Stimulated activated CD4-positive, alpha-beta T cell treated with anti-CD3 and anti-CD28 coated beads, Interleukin-1b, Interleukin-23, amount 100 ng/mL, for 4 hours (primary cell): ENCODE results near the gene KCNC1.

Experiments used
- DNase-seq, 2 donors: peaks; one replicate each; pipeline ENCODE4 v3.0.0-alpha.2; 2020; ENCODE audit warnings: low read depth in 2 of 2

The KCNC1 gene

DNA sequence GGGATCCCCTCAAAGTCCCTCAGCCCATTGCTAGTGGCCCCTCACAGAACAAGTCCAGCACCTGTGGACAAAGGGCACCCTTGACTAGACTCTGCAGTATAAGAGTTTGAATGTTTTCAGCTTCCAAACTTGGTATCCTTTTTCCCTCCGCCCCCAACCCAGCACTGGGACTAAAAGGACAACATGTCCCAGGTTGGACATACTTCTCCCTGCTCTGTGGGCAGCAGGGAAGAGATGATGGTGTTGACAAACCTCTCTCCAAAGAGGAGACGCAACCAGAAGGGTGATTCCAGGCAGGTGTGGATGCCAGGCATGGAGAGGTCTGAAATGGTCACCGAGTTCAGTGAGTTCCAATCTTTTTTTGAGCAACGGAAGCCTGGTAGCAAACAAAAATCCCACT, 19.7 kb upstream of the KCNC1 start:
- DNase-seq, result no peak

DNA sequence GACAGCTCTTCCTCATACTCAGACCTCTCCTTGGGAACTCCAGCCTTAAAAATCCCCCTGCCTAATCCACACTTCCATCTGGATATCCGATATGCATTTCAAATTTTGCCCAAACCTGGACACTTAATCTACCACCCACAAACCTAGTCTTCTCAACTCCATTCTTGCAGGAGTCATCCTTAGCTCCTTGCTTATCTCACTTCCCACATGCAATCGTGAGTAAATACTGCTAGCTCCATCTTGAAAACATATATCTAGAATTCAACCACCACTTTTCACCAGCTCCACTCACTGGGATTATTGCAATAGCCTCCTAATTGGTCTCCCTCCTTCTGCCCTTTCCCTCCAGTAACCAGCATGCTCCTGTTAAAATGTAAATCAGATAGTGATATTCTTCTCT, 17.8 kb upstream of the KCNC1 start:
- no peak for DNase-seq

DNA sequence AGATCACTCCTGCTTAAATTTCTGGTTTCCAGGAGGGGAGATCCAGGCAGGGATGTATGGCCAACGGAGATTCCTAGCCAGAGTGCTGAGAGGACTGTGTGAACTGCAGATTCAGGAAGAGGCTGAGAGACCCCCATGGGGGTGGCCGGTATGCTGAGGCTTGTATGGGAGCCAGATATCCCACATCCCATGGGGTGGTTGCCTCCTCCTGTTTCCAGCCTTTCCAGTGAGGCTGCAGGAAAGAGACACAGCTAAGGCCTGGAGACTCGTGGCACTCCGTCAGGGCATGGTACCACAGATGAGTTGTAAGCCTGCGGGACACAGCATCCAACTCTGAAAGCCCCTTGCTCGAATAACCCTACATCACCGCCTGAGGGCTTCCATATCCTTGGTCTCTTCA, 16.6 kb upstream of the KCNC1 start:
- no peak for DNase-seq

DNA sequence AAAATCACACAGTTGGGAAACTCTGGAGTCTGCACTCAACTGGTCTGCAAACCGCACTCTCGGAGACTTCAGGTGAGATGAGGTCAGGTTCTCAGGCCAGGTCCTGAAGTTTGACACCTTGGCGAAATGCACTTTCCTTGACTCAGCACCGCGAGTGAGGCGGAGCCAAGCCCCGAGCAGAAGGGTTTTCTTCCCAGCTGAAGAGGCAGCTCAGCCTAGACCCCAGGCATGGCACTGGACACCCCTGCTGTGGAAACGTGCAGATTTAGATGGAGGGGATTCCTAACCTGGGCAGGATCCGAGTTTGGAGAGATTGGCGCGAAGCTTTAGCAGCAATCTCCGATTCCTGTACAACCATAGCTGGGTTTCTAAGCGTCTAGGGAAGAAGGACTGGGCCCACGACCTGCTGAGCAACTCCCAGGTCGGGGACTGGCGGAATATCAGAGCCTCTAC, 16.0 kb upstream of the KCNC1 start:
- DNase-seq, result no peak

DNA sequence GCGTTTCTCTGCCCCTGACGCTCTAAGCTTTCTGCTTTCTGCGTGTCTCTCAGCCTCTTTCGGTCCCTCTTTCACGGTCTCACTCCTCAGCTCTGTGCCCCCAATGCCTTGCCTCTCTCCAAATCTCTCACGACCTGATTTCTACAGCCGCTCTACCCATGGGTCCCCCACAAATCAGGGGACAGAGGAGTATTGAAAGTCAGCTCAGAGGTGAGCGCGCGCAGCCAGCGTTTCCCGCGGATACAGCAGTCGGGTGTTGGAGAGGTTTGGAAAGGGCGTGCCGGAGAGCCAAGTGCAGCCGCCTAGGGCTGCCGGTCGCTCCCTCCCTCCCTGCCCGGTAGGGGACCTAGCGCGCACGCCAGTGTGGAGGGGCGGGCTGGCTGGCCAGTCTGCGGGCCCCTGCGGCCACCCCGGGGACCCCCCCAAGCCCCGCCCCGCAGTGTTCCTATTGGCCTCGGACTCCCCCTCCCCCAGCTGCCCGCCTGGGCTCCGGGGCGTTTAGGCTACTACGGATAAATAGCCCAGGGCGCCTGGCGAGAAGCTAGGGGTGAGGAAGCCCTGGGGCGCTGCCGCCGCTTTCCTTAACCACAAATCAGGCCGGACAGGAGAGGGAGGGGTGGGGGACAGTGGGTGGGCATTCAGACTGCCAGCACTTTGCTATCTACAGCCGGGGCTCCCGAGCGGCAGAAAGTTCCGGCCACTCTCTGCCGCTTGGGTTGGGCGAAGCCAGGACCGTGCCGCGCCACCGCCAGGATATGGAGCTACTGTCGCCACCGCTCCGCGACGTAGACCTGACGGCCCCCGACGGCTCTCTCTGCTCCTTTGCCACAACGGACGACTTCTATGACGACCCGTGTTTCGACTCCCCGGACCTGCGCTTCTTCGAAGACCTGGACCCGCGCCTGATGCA, 15.3 kb upstream of the KCNC1 start, which contains the start of gene MYOD1:
Gene MYOD1, plus strand, starts transcription at position 544 of the 910 bp plus-strand sequence. Its CDS starts 212 bp downstream, at position 756.
- no peak for DNase-seq

DNA sequence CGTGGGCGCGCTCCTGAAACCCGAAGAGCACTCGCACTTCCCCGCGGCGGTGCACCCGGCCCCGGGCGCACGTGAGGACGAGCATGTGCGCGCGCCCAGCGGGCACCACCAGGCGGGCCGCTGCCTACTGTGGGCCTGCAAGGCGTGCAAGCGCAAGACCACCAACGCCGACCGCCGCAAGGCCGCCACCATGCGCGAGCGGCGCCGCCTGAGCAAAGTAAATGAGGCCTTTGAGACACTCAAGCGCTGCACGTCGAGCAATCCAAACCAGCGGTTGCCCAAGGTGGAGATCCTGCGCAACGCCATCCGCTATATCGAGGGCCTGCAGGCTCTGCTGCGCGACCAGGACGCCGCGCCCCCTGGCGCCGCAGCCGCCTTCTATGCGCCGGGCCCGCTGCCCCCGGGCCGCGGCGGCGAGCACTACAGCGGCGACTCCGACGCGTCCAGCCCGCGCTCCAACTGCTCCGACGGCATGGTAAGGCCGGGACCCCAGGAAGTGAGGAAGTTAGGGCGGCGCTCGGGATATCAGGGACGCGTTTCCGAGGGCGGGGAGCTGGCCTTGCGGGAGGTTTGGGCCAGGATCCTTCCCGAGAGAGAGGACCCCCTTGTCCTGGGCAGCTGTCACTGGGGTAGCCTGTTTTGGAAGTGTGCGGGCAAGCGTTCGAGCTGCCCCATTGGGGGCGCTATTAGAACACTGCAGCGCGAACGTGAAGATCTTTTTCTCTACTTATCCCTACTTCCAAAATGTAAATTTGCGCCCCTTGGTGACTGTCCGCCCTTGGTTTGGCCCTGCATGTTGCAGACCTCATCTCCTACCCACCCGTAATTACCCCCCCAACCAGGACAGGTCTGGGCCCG, 14.4 kb upstream of the KCNC1 start:
- no peak for DNase-seq

DNA sequence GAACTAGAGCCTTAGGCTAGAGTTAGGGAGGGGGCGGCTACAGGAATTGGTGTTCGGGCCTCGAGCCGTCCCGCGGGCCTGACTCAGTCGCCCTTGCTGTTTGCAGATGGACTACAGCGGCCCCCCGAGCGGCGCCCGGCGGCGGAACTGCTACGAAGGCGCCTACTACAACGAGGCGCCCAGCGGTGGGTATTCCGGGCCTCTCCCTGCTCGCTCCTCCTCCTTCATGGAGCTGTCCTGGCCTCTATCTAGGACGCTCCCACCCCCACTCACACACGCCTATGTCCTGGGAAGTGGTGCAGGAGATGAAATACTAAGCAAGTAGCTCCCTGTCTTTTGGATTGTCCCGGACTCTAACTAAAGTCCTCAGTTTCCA, 13.8 kb upstream of the KCNC1 start:
- no peak for DNase-seq

DNA sequence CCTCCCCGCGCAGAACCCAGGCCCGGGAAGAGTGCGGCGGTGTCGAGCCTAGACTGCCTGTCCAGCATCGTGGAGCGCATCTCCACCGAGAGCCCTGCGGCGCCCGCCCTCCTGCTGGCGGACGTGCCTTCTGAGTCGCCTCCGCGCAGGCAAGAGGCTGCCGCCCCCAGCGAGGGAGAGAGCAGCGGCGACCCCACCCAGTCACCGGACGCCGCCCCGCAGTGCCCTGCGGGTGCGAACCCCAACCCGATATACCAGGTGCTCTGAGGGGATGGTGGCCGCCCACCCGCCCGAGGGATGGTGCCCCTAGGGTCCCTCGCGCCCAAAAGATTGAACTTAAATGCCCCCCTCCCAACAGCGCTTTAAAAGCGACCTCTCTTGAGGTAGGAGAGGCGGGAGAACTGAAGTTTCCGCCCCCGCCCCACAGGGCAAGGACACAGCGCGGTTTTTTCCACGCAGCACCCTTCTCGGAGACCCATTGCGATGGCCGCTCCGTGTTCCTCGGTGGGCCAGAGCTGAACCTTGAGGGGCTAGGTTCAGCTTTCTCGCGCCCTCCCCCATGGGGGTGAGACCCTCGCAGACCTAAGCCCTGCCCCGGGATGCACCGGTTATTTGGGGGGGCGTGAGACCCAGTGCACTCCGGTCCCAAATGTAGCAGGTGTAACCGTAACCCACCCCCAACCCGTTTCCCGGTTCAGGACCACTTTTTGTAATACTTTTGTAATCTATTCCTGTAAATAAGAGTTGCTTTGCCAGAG, 13.2 kb upstream of the KCNC1 start:
- no peak for DNase-seq

DNA sequence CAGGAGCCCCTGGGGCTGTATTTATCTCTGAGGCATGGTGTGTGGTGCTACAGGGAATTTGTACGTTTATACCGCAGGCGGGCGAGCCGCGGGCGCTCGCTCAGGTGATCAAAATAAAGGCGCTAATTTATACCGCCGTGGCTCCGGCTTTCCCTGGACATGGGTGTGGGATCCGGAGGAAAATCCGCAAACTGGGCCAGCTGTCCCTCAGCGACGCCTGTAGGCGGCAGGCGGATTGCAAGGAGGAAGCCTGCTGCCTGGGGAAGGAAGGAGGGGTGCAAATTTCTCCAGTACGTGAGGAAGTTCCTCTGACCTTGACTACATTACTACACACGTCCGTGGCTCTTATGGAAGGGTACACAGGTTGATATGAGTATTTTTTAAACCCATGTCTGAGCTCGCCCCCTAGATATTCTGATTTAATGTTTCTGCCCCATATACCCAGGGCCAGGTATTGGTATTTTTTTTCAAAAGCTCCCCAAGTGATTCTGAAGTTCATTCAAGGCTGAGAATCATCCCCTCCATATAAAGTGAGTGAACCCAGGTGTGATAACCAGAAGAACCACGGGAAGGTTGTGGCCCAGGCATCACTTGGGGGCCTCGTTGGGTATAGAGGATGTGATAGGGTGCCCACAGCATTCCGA, 12.5 kb upstream of the KCNC1 start:
- DNase-seq, result no peak

DNA sequence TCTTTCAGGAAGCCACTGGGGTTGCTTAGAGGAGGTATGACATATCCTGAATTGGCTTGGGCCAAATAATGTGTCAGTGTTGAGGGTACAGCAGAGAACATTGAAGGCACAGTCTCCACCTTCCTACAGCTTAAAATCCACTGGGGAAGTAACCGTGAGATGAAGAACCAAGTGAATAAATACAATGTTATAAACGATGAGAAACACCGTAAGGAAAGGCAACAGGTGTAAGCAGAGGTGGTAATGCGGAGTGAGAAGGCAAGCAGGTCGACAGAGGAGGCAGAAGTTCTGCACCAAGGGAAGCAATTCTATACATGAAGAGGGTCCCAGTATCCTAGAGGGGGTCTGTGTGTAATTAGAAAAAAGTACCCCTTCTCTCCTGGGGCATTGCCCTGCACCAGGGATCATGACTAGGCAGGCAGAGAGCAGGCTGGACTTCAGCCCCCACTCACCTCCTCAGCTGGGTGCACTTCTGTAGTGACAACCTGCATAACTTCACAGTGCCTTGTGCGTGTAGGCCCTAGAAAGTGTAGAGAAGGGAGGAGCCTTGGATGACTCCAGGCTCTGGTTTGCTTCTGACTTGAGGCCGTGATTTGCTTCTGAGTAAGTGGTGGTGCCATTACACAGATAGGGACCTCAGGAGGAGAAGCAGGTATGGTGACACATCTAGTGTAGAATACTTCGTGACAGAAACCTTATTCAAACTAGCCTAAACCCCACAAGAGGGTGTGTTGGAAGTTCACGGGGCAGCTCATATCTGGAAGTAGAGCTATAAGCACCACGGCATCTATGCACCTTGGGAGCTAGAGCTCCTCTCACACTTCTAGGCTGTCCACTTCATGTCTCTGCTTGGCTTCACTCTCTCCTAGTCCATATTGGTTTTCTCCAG, 10.3 kb upstream of the KCNC1 start:
- no peak for DNase-seq

DNA sequence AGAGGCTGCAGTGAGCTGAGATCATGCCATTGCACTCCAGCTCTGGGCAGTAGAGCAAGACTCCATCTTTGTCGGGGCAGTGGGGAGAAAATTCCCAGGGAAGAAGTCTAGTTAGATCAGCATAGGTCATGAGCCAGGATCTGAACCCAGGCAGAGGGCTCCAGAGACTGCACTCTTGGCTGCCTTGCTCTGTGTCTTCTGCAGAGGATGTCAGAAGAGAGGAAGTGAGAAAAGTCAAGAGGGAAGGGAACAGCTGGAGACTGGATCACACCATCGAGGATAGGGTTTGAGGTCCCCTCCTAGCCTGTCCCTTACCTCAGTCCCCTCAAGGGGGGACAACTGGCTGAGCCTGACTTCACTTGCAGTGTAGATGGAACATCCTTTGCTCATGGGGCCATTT, 9.4 kb upstream of the KCNC1 start:
- no peak for DNase-seq

DNA sequence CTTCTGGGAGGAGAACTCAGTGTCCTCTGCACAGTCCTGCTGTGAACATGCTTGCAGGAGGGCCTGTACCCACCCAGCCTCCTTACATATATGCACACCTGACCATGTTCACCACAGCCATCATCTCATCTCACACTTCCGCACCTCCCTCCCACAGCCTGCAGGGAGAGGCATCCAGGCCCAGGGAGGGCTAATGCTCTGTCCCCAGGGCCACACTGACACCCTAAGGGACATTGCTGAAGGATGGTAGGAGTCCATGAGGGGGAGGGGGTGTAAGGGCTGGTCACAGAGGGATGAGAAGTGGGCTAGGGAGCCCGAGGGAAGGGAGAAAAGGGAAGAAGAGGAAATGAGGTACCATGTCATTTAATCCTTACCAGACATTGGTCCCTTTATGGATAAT, 4.4 kb upstream of the KCNC1 start:
- DNase-seq, result no peak

DNA sequence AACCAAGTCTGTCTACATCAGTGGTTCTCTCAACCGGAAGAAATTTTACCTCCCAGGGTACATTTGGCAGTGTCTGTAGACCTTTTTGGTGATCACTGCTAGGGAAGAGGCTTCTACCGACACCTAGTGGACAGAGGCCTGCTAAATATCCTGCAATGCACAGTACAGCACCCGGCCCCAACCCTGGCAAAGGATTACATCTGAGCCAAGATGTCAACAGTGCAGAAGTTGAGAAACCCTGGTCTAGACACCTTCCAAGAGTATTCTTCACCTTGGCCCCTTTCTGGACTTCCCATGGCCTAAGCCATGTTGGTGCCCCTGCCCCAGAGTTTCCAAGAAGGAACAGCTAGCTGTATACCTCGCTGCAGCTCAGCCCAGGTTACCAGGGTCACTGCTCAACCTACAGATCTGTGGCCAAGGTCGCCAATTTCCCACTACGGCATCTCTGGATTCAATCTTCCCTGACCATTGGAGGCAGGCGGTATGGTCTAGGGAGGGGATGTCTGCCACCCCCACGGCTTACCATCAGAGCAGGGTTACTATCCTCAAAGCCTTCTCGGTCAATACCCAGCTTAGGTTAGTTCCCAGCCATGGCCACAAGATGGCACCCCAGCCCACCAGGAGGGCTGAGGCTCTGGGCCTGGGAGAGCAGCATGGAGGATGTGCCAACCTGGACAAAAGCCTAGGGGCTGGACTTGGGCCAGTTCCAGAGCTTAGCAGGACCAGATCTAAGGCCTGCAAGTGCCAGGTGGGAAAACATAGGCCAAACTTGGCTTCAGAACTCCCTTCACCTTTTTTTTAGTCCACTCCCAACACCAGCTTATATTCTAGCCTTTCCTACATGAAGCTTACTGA, 3.7 kb upstream of the KCNC1 start:
- DNase-seq, result peak; percentile 24 to 55

DNA sequence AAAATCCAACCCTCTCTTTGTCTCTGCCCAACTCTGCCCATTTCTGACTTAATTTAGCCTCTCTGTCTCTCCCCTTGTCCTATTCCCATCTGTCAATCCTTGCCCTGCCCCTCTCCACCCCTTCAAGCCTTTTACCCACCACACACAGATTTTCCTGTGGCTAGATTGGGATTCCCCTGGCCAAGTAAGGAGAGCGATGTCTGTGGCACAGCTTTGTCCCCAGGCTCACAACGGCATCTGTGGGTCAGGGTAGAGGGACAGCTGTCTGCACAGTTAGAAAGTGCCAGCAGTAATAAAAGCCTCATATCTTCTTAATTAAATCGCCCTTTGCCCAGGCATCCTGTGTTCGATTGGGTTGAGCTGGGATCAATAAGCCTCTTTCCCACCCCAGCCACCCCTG, 1.3 kb upstream of the KCNC1 start:
- DNase-seq, result no peak

DNA sequence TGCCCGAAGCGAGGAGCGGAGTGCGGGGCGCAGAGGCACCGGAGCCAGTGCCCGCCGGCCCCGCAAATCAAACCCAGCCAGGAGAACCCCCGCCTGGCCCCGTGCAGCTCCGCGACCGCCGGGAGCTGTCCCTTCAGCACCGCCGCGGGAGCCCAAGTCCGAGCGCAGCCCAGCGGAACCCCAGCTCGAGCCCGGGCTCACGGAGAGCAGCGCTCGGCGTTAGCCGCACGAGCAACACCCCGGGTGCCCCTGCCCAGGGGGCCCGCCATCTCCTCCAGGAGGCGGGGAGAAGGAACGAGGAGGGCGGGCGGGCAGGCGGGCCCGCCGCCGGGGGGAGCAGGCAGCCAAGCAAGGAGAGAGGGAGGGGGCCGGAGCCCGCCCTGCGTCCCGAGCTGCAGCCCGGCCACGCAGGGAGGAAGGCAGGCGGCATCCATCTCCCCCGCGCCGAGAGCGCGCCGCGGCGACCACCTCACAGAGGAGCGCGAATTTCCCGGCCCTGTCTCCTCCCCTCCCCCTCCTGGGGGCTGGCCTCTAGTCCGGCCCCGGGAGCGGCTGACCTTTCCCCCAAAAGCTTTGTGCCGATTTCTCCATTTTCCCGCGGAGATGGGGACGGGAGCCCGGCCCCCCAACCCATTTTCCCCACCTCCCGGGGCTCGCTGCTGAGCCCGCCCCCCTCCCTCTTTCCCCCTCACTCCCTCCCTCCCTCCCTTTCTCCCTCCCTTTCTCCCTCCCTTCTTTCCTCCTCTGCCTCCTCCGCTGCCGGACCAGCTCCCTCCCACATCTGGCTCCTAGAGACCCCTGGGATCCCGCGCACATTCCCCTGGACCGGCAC, 621 bp downstream of the KCNC1 start:
- DNase-seq, result peak in 1 of 2 donors; percentile 19

DNA sequence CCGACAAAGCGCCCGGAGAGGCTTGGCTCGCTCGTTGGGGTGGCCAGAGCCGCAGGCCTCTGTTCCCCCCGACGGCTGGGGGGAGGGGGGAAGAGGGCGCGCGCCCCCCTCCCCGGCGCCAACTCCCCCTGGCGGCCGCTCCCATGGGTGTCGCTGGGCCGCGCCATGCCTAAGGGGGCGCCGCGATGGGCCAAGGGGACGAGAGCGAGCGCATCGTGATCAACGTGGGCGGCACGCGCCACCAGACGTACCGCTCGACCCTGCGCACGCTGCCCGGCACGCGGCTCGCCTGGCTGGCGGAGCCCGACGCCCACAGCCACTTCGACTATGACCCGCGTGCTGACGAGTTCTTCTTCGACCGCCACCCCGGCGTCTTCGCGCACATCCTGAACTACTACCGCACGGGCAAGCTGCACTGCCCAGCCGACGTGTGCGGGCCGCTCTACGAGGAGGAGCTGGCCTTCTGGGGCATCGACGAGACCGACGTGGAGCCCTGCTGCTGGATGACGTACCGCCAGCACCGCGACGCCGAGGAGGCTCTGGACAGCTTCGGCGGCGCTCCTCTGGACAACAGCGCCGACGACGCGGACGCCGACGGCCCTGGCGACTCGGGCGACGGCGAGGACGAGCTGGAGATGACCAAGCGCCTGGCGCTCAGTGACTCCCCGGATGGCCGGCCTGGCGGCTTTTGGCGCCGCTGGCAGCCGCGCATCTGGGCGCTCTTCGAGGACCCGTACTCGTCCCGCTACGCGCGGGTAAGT, 1.4 kb downstream of the KCNC1 start:
- DNase-seq, result no peak

DNA sequence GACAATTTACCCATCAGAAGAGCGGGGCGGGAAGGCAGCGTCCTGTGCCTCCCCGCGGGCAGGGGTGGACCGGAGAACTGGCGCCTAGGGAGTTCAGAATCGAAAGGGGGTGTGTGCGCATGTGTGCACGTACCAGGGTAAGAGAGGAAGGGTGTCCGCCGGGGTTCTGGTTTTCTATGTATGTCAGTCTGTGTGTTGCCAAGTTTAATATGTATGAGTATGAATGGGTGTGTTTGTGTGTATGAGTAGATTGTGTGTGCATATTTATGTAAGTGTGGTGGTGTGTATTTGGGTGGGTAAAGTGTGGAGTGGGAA, 2.0 kb downstream of the KCNC1 start:
- DNase-seq, result no peak
